ENCODE results near the gene PSMG2.
"Not testable (repeated sequence)": the region's sequence is repeated elsewhere in the genome, so short reads cannot be mapped to it uniquely, and the experiment has no call there.

Gene PSMG2

DNA sequence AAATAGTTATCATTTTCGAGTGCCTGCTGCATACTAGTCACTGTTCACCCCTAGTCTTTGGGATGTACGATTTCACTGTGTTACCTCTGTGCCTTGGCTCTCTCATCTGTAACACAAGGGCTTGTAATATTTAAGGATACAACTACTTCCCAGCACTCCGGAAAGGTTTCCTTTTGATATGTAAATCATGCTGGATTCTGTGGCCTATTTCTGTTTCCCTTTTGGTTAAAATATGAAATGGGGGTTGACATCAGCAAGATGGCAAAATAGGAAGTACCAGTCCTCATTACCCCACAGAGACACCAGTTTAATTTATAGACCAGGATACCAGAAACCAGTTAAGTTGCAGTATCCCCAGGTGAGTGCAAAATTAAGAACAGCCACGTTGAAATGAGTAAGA is 23.5 kb downstream of the PSMG2 start:
- no peak for DNase-seq

- peak; percentile 31 for DNase-seq
Observed at GRCh38 chr18:12726774-12727550, 24.1 kb downstream of the PSMG2 start.

- no peak for DNase-seq
Observed at GRCh38 chr18:12737243-12737902, 34.5 kb downstream of the PSMG2 start.

GRCh38 chr18:12741351-12741750 is 38.5 kb downstream of the PSMG2 start:
- no peak for DNase-seq

GRCh38 chr18:12742453-12742852 is 39.6 kb downstream of the PSMG2 start:
- no peak for DNase-seq

DNA sequence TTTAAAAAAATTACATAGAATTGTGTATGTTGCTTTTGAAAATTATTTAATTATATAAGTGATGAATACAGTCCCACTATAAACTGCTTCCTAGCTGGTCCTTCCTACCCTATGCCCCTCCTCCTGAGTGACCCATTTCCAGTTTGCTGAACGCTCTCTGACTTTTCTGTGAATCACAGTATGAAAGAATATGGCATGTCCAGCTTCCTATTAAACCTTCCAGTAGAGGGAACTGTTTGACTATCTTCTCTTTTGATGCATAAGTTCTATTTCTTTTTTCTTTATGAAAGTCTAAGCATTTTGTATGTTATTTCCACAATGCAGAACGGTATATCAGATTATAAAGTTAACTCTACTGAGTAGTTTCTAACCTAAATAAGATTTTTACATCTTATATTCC is 41.3 kb downstream of the PSMG2 start:
- DNase-seq: peak; percentile 36

DNA sequence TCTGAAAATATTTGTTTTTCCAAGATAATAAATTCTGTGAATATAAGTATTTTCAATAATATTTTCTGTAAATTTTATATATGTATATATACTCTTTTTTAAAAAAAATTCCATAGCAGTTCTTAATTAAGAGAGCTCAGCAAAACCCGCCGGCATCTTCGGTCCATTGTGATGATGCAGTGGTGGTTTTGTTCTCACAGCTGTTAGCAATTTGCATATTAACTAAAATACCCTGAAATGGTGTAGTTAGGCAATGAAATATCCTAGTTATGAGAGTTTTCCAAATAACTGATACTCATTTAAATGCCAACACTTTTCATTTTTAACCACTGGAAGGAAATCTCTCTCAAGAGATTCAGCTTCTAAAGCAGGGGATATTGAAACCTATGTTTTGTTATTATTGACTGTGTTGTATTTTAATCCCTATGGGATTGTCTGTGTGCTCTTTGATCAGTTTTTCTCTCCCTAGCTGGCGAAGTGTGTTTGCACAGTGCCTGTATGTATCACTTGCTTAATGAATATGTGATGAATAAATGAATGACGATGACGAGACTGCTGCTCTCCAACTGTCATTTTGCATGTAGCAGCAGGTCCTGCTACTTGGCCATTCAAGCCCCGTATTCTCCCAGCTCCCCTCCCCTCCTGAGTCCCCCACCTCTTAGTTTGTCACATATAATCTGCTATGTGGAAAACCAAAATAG is 42.4 kb downstream of the PSMG2 start:
- DNase-seq: no peak

DNA sequence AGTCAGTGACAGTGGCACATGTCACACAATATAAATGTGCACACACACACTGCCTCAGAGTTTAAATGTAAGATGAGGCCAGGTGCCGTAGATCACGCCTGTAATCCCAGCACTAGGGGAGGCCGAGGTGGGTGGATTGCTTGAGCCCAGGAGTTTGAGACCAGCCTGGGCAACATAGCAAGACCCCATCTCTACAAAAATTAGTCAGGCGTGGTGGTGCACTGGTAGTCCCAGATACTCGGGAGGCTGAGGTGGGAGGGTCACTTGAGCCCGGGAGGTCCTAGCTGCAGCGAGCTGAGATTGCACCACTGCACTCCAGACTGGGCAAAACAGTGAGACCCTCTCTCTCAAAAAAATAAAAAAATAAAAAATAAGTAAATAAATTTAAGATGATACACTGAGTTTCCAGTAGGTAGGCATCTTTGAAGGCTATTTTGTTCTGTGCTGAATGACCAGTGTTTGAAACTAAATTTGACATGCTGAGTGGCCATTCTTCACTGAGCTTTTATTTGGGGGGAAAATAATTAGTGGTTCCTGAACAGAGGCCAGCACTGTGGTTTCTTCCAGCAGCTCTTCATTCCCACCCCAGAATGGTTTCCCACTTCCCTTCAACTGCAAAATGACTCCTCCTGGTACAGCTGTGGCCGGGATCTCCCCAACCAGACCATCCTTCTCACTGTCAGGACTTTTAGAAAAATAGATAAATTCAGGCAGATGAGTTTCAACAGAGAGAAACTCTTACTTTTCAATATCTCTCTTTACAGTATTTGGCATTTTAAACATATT is 44.9 kb downstream of the PSMG2 start:
- DNase-seq: no peak

DNA sequence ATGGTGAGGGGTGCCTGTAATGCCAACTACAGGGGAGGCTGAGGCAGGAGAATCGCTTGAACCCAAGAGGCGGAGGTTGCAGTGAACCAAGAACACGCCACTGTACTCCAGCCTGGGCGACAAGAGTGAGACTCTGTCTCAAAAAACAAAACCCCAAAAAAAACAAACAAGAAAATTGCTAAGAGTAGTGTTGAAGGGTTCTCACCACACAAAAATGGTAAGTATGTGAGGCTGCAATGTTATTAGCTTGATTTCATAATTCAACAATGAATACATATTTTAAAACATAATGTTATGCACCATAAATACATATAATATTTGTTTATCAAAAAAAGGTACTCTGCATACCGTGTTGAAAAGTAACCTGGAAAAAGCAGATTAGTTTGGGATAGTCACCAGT is 45.8 kb downstream of the PSMG2 start:
- DNase-seq: no peak

- no peak for DNase-seq
Observed at GRCh38 chr18:12749121-12749520, 46.3 kb downstream of the PSMG2 start.

DNA sequence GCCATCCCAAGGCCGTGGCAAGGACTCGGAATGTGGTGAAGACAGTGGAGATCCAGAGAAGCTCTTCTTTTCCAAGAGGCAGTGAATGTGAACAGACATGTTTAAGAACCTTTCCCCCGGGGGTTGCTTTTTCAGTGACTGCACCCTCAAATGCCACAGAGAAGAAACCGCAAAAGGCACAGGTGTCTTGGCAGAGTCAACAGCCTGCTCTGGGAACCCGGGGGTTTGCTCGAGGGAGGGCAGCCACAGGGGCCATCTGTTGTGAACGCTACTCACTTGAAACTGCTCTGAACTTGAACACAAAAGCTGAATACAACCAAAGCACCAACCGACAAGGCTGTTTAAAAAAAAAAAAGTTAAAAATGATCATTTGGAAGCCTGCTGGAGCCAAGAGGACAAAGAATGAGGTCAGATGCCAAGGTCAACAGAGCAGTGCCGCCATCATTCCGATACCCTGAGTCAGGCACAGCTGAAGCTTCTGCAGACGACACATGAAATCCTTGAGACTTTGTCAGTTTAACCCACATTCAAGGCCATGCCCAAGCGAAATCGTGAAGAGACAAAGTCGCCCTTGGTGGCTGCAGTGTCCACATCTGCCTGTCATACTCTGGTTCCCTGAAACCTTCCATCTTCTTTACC is 47.4 kb downstream of the PSMG2 start:
- DNase-seq: no peak

GRCh38 chr18:12750715-12751502 is 48.1 kb downstream of the PSMG2 start:
- no peak for DNase-seq

DNA sequence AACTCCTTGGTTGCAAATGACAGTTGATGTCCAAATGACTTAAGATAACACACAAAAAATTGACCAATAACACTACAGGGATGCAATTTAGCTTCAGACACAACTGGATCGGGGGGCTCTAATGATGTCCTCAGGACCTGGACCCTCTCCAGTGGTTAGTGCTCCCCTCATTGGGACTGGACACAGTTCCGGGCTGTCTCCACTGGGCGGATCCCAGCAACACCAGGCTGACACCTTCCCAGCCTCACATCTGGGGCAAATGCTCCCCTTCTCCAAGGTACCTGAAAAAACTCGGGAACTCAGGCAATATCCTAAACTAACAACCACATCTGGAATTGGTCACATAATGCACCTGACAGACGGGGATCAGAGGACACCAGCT is 48.7 kb downstream of the PSMG2 start:
- no peak for DNase-seq

DNA sequence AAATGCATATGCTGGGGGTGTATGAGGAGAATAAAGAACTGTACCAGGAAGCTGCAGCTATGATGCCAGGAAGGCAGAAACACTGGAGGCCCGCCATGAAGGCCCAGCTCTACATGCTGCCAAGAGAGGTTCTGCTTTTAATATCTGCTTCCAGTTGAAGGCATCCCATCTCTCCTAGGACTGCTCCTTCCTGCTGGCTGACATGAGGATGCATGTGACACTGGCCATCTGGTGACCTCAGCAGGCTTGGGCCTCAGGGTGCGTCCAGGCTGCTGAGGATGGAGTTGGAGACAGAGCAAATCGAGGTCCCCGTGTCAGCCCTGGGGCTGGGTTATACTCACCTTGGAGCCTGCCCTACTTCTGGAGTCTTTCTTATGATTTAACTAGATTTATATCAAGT is 49.0 kb downstream of the PSMG2 start:
- DNase-seq: no peak

GRCh38 chr18:12754511-12754910 is 51.7 kb downstream of the PSMG2 start:
- no peak for DNase-seq

DNA sequence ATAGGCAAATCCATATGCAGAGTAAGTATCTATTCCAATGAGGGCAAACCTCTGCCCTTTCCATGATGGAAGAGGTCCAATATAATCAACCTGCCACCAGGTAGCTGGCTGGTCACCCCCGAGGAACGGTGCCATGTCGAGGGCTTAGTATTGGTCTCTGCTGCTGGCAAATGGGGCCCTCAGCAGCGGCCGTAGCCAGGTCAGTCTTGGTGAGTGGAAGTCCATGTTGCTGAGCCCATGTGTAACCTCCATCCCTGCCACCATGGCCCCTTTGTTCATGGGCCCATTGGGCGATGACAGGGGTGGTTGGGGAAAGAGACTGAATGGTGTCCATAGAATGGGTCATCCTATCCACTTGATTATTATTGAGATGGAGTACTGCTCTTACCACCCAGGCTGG is 52.8 kb downstream of the PSMG2 start:
- not testable (repeated sequence) for DNase-seq

DNA sequence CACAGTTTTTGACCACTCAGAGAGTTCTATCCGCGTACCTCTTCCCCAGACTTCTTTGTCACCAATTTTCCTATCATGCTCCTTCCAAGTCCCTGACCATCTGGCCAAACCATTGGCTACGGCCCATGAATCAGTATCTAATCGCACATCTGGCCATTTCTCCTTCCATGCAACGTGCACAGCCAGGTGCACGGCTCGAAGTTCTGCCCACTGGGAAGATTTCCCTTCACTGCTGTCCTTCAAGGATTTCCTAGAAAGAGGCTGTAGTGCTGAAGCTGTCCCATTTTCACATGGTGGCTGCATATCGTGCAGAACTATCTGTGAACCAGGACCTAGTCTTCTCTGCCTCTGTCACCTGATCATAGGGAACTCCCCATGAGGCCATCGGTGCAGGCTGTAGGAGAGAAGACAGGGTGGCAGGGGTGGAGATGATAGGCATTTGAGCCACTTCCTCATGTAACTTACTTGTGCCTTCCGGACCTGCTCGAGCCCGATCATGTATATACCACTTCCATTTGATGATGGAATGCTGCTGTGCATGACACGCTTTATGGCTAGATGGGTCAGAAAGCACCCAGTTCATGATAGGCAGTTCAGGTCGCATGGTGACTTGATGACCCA is 53.9 kb downstream of the PSMG2 start:
- not testable (repeated sequence) for DNase-seq

DNA sequence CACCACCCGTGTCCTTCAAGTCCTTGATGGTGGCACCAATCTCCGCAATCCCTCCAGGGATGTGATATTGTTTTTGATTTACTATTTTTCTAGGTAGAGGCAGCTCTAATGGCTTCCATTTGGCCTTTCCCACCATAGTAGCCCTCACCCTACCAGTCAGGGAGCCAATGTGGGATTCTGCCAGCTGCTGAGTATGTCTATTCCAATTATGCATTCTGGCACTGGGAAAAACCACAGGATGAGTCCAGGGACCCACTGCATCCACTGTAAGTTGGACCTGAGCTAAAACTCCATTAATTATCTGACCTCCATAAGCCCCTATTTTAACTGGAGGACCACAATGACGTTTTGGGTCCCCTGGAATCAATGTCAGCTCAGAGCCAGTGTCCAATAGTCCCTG is 55.7 kb downstream of the PSMG2 start:
- DNase-seq: not testable (repeated sequence)

GRCh38 chr18:12765126-12765525 is 62.3 kb downstream of the PSMG2 start:
- DNase-seq: peak; percentile 10

DNA sequence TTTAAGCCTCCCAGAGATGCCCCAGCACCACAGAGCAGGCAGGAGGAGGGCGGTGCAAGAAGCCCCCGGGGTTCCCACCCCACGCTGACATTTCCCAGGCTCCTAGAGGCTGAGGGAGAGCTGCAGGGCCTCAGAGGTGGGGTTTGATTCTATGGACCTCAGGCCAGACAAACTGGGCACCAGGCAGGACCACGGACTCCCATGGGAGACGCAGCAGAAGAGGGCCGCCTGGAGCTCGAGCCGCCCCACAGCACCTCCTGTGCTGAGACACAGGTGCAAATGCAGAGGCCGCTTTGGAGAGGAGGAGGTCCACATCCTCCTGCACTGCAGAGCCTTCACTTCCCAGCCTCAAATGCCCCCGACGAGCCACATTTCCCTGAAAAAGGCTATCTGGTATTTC is 62.7 kb downstream of the PSMG2 start:
- no peak for DNase-seq

DNA sequence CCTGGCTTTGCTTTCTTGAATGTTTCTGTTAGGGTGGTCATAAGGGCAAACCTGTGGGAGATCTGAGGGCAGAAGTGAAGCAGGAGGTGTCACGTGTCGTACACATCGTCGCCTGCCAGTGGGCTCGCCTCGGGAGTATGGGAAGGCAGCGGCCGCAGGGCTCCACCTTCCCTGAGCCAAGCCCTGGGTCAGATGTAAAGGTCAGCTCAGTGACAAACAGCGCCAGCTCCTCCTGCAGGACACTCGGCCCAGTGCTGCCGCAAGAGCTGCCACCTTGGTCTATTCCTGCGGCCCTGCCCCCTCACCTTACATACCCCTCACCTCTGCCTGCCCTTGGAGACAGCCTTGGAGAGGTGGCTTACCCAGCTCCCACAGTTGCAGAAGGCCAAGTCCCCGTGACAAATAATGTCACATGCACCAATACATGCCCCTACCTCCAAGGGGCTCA is 64.2 kb downstream of the PSMG2 start:
- DNase-seq: peak; percentile 9
